Naive thymus-derived CD8-positive, alpha-beta T cell (primary cell): ENCODE data around the gene MGAT4A. TPM values are rescaled to one million over a fixed set of nuclear protein-coding genes. Genes with fewer than 3 reads are reported as not detected.

Experiments used
- ATAC-seq, 2 donors: fragments of 150-1000 bp; cut with Tn5 transposase in 1 of 2; sonication (Bioruptor Pico), chemical (Tn5 transposase) in 1 of 2; 1 replicate in 1 of 2; 2 replicates in 1 of 2; pipeline ENCODE4 v1.10.0; 2021; ENCODE audit warnings: mild to moderate bottlenecking in 2 of 2, moderate library complexity in 2 of 2
- POLR2A ChIA-PET: fragments of 350-600 bp; sonication (Branson Sonifier 250); formaldehyde crosslinking; loops from one replicate; lab custom pipeline; 2021; ENCODE audit warnings: antibody characterized with exemption; lab: Charles Lee
- DNase-seq, 10 donors: peaks; one replicate each; pipeline versions ENCODE4 v3.0.0 to v3.0.0-alpha.2; 2020 to 2022
- H3K27ac Mint-ChIP-seq, 10 donors: one replicate each; pipeline ENCODE4 v1.8.0; 2020 to 2022; ENCODE audit warnings: mild to moderate bottlenecking in 10 of 10, mixed read lengths in 10 of 10, moderate library complexity in 4 of 10, inconsistent platforms in 1 of 10
- H3K27me3 Mint-ChIP-seq, 5 donors: one replicate each; pipeline ENCODE4 v1.8.0; 2021 to 2022; ENCODE audit warnings: mixed read lengths in 5 of 5
- H3K36me3 Mint-ChIP-seq, 3 donors: one replicate each; pipeline ENCODE4 v1.8.0; 2020 to 2022; ENCODE audit warnings: mixed read lengths in 3 of 3, mild to moderate bottlenecking in 2 of 3, inconsistent platforms in 1 of 3
- H3K4me1 Mint-ChIP-seq, 4 donors: one replicate each; pipeline ENCODE4 v1.8.0; 2021 to 2022; ENCODE audit warnings: mixed read lengths in 4 of 4
- H3K4me3 Mint-ChIP-seq, 10 donors: one replicate each; pipeline ENCODE4 v1.8.0; 2020 to 2022; ENCODE audit warnings: mild to moderate bottlenecking in 10 of 10, mixed read lengths in 10 of 10, moderate library complexity in 6 of 10, inconsistent platforms in 1 of 10
- H3K9me3 Mint-ChIP-seq, 9 donors: one replicate each; pipeline ENCODE4 v1.8.0; 2020 to 2022; ENCODE audit warnings: mixed read lengths in 9 of 9, mild to moderate bottlenecking in 3 of 9, inconsistent platforms in 1 of 9, moderate library complexity in 1 of 9
- polyA plus RNA-seq, 3 donors: library from polyadenylated mRNA; unstranded; fragments of 300-500 nt; fragmentation: Illumina TruSeq; gene quantifications; one replicate each; pipeline ENCODE4 v1.2.3, GENCODE V29; 2021
- total RNA-seq, 8 experiments: library from RNA in 2 of 8; stranded (reverse) in 2 of 8; gene quantifications; one replicate each; pipeline ENCODE4 v1.2.3 and lab custom pipeline; 2021 to 2026

MGAT4A gene
- total and polyA plus RNA-seq, 5 experiments from 2014 or later: 285 to 350 (median 295) TPM

DNA sequence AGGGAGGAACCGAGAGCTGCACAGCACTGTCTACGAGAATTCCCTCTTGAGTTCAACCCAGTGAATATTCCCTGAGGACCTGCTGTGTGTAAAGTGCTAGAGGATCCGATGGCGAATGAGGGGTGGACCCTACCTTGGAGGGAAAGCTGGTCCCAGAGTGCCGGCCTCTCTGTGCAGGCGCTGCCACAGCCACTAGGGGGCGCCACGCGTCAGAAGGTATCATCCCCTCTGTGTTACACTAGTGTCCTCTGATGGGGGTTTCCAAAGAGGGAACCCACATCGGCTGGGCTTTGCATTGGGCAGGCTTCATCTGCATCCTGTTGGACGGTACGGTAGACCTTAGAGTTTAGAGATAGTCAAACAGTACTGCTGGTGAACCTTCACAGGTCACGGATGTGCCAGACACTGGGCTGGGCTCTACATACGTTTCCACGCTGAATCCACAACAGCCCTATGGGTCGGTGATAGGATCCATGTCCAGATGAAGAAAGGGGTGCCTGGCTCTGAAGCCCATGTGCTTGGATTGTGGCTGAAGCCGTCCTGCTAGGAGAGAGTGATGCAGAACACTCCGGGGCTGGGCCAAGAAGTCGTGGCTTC is 161.6 kb downstream of the MGAT4A start:
- peak overlapping the region in 8 of 10 donors; percentile 20 to 91 (median 54) for H3K27ac Mint-ChIP-seq

More for the DNA sequence above, 161.6 kb downstream of the MGAT4A start:
- H3K36me3 Mint-ChIP-seq: peaks cover 0 to 87% (median 21%) of the 10 kb centered on the region in 3 donors
- no peak overlapping the region for H3K4me3 Mint-ChIP-seq
- POLR2A ChIA-PET: no interaction called here
- H3K9me3 Mint-ChIP-seq: no peaks in the 10 kb centered on the region
- DNase-seq: peak; percentile 39 to 82 (median 66)
- peak; percentile 90 to 94 for ATAC-seq
- peaks cover 0 to 16% (median 9%) of the 10 kb centered on the region in 4 donors for H3K4me1 Mint-ChIP-seq
- H3K27me3 Mint-ChIP-seq: no peaks in the 10 kb centered on the region

Other genes starting within 250 kb of the MGAT4A start
- 10 to 100 TPM; 44.9 to 48.6 TPM for gene COA5, start 122.6 kb downstream of the MGAT4A start, total RNA-seq
- 10 to 100 TPM; 29.8 to 43.8 (median 42.4) TPM for gene COA5, start 122.6 kb downstream of the MGAT4A start, polyA plus RNA-seq
- gene UNC50, start 122.5 kb downstream of the MGAT4A start, total RNA-seq: 10 to 100 TPM; 41.3 to 45.1 TPM
- gene UNC50, start 122.5 kb downstream of the MGAT4A start, polyA plus RNA-seq: 10 to 100 TPM; 32.1 to 41.7 (median 36.3) TPM
- gene CRACDL, start 205.1 kb upstream of the MGAT4A start, total RNA-seq: 1 to 10 TPM in 1 of 2 experiments, under 1 TPM in 1; 0.88 to 2.0 TPM
- gene CRACDL, start 205.1 kb upstream of the MGAT4A start, polyA plus RNA-seq: under 1 TPM; 0.12 to 0.81 (median 0.49) TPM